Retinal pigment epithelial cell (primary cell): ENCODE results near the gene GRIA4.

Experiments
- DNase-seq: peaks from one replicate; pipeline ENCODE4 v3.0.0-alpha.2; 2010; ENCODE audit warnings: low read depth
- H3K4me3 ChIP-seq: 2 replicates; pipeline ENCODE4 v1.5.1; 2011; ENCODE audit warnings: mild to moderate bottlenecking, low read length, control low read depth, moderate library complexity
- CTCF ChIP-seq: conservative IDR thresholded peaks from 2 replicates; pipeline ENCODE4 v1.5.1; 2011; ENCODE audit warnings: low read depth, low read length, control low read depth, inconsistent platforms

Gene GRIA4

GRCh38 chr11:105937331-105937730 lies 327.5 kb downstream of the GRIA4 start:
- H3K4me3 ChIP-seq = no peak overlapping the region
- DNase-seq = no peak
- TF ChIP-seq CTCF = no peak

- no peak overlapping the region for H3K4me3 ChIP-seq
- DNase-seq = no peak
- no peak for TF ChIP-seq CTCF
Observed at GRCh38 chr11:105937738-105938137, 327.9 kb downstream of the GRIA4 start.

GRCh38 chr11:105942921-105943320 lies 333.0 kb downstream of the GRIA4 start:
- no peak for TF ChIP-seq CTCF
- DNase-seq = no peak
- no peak overlapping the region for H3K4me3 ChIP-seq

- TF ChIP-seq CTCF = no peak
- DNase-seq = no peak
- H3K4me3 ChIP-seq = no peak overlapping the region
Observed at GRCh38 chr11:105948918-105949590, 339.2 kb downstream of the GRIA4 start.

- no peak overlapping the region for H3K4me3 ChIP-seq
- DNase-seq = no peak
Observed at GRCh38 chr11:105953886-105954285, 344.0 kb downstream of the GRIA4 start.

GRCh38 chr11:105960252-105961245 lies 350.7 kb downstream of the GRIA4 start:
- no peak for TF ChIP-seq CTCF
- DNase-seq = no peak
- no peak overlapping the region for H3K4me3 ChIP-seq

More at GRCh38 chr11:105953886-105954285, 344.0 kb downstream of the GRIA4 start:
- no peak for TF ChIP-seq CTCF
